SK-N-SH (cell line): ENCODE measurements around the gene NAP1L1.

Experiments used
- RFX5 ChIP-seq: IDR thresholded peaks from 2 replicates; pipeline ENCODE4 v1.6.1; 2012; ENCODE audit warnings: mild to moderate bottlenecking, improper control_type of control experiment, low read length
- YY1 ChIP-seq: IDR thresholded peaks from 2 replicates; pipeline ENCODE4 v1.4.0; 2012; ENCODE audit warnings: low read depth, mild to moderate bottlenecking

DNA sequence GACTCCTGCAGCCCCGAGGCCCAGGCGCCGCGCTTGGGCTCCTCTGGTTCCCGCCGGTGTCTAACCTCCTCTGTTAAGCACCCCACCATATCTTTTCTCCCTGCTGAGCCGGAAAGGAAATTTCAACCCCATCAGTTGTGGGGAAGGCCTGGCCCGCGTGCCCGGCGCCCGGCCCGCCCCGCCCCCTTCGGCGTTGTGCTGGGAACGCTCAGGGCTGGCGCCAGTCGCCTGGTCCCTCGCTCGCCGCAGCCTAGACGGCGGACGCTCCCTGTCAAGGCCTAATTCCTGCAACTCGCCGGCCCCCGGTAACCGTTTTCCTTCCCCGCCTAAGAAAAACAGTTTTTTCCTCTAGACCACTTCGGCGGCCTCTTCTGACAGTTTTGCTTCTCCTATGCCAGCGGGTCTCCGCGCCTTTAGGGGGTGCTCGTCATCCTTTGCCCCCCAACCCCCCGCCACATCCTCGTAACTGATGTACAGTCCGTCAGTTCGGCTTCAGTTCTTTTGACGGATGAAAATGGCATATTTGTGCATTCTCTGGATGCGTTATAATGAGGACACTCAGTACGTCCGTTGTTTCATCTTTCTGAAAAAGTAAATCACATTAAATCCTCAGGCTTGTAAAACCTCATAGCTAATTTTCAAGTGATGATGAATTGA, 506 bp upstream of the NAP1L1 start:
- TF ChIP-seq YY1, result no peak
- TF ChIP-seq RFX5, result no peak
